ENCODE data around the gene TBCD. TPM values are rescaled to one million over a fixed set of nuclear protein-coding genes. Genes with fewer than 3 reads are reported as not detected.
A peak's percentile ranks its signal among the peaks of the same experiment; 100 is the strongest.

TBCD gene
- total RNA-seq, 2 donors from 2014 or later = 66.5 to 166 TPM

- Mint-ChIP-seq H3K4me3 (peak overlapping the region; percentile 71), H3K9me3 (no peaks in the 10 kb centered on the region), H3K4me1 (ENCODE audit: low read depth in 2 of 2) (peaks cover 29 to 35% of the 10 kb centered on the region in 2 donors), H3K27me3 (peaks cover 0 to 2% of the 10 kb centered on the region in 2 donors), H3K36me3 (peaks cover 5% of the 10 kb centered on the region), H3K27ac (peak overlapping the region; percentile 1 to 65)
- DNase-seq (ENCODE audit: low spot score) = no peak
- ATAC-seq = no peak
Measured at GRCh38 chr17:82893779-82894178, 141.9 kb downstream of the TBCD start.

- Mint-ChIP-seq H3K27ac (peak overlapping the region in 1 of 2 donors; percentile 65), H3K36me3 (peaks cover 5% of the 10 kb centered on the region), H3K27me3 (peaks cover 0 to 2% of the 10 kb centered on the region in 2 donors), H3K4me3 (peak overlapping the region; percentile 71), H3K9me3 (no peaks in the 10 kb centered on the region), H3K4me1 (ENCODE audit: low read depth in 2 of 2) (peaks cover 29 to 35% of the 10 kb centered on the region in 2 donors)
- DNase-seq (ENCODE audit: low spot score) = no peak
- no peak for ATAC-seq
Measured at GRCh38 chr17:82894389-82894788, 142.5 kb downstream of the TBCD start.

DNA sequence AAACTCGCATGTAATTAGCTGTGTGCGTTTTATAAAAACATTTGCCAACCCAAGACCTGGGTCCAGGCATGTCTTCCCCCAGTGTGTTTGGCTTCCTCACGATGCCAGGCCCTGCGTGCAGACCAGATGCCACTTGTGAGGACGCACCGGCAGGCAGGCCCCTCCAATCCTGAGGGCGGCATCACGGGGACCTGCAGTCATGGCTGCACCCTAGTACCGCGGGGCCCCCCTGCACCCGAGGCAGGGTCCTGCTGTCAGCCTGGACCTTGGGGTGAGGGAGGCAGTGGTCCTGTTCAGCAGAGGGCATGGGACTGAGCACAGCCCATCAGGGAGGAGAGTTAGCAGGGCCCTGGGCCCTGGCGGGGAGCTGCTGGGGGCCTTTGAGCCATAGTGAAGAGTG is 143.2 kb downstream of the TBCD start:
- H3K4me1 Mint-ChIP-seq (ENCODE audit: low read depth in 2 of 2) = peaks cover 29 to 39% of the 10 kb centered on the region in 2 donors
- no peak for ATAC-seq
- no peak for DNase-seq (ENCODE audit: low spot score)
- H3K4me3 Mint-ChIP-seq = no peak overlapping the region
- peaks cover 0 to 2% of the 10 kb centered on the region in 2 donors for H3K27me3 Mint-ChIP-seq
- H3K36me3 Mint-ChIP-seq = peaks cover 5% of the 10 kb centered on the region
- no peak overlapping the region for H3K27ac Mint-ChIP-seq
- H3K9me3 Mint-ChIP-seq = no peaks in the 10 kb centered on the region

GRCh38 chr17:82896071-82897000 is 144.5 kb downstream of the TBCD start:
- peaks cover 26 to 32% of the 10 kb centered on the region in 2 donors for H3K4me1 Mint-ChIP-seq (ENCODE audit: low read depth in 2 of 2)
- peaks cover 0 to under 1% of the 10 kb centered on the region in 2 donors for H3K27me3 Mint-ChIP-seq
- H3K4me3 Mint-ChIP-seq = no peak overlapping the region
- H3K27ac Mint-ChIP-seq = no peak overlapping the region
- H3K36me3 Mint-ChIP-seq = peaks cover 1% of the 10 kb centered on the region
- H3K9me3 Mint-ChIP-seq = no peaks in the 10 kb centered on the region
- DNase-seq (ENCODE audit: low spot score) (no peak), ATAC-seq (no peak)

DNA sequence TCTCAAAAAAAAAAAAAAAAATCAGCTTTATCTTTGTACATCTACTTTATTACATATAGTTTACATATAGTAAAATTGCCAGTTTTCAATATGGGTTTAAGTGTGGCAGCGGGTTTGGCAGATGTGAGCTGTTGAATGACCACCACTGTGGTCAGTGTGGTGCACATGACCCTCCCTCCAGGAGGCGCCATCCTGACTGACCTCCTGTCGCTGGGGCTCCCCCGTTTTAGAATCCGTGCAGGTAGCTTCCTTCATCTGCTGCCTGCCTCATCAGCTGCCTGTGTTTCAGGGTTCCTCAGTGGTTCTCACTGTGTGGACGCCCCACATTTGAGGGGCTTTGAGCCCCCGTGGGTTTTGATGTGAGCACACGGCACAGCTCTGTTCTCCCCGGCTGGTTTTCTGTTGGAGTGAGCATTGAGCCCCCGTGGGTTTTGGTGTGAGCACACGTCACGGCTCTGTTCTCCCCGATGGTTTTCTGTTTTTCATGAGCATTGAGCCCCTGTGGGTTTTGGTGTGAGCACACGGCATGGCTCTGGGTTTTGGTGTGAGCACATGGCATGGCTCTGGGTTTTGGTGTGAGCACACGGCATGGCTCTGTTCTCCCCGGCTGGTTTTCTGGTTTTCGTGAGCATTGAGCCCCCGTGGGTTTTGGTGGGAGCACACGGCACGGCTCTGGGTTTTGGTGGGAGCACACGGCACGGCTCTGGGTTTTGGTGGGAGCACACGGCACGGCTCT is 145.8 kb downstream of the TBCD start:
- H3K36me3 Mint-ChIP-seq = no peaks in the 10 kb centered on the region
- H3K9me3 Mint-ChIP-seq = no peaks in the 10 kb centered on the region
- DNase-seq (ENCODE audit: low spot score) (no peak), ATAC-seq (no peak)
- H3K4me1 Mint-ChIP-seq (ENCODE audit: low read depth in 2 of 2) = peaks cover 22 to 24% of the 10 kb centered on the region in 2 donors
- H3K27me3 Mint-ChIP-seq = no peaks in the 10 kb centered on the region
- no peak overlapping the region for H3K4me3 Mint-ChIP-seq
- no peak overlapping the region for H3K27ac Mint-ChIP-seq

DNA sequence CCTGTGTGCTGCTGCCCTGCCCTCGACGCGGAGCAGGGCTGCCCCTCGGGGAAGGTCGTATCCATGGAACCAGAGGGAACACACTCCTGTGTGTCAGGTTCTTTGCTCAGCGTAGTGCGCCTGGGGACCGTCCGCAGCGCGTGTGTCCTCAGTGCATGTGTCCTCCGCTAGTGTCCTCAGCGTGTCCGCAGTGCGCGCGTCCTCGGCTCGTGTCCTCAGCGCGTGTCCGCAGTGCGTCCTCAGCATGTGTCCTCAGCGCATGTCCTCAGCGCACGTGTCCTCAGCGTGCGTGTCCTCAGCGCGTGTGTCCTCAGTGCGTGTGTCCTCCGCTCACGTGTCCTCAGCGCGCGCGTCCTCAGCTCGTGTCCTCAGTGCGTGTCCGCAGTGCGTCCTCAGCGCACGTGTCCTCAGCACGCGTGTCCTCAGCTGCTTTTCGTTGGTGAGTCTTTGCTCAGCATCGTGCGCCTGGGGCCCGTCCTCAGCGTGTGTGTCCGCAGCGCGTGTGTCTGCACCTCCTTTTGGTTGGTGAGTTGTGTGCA is 147.2 kb downstream of the TBCD start:
- no peak for DNase-seq (ENCODE audit: low spot score)
- H3K36me3 Mint-ChIP-seq = peaks cover 1% of the 10 kb centered on the region
- no peak overlapping the region for H3K27ac Mint-ChIP-seq
- H3K4me1 Mint-ChIP-seq (ENCODE audit: low read depth in 2 of 2) = peaks cover 10 to 12% of the 10 kb centered on the region in 2 donors
- H3K4me3 Mint-ChIP-seq = no peak overlapping the region
- peak in 1 of 2 donors; percentile 36 for ATAC-seq
- no peaks in the 10 kb centered on the region for H3K9me3 Mint-ChIP-seq
- no peaks in the 10 kb centered on the region for H3K27me3 Mint-ChIP-seq

- no peaks in the 10 kb centered on the region for H3K27me3 Mint-ChIP-seq
- no peak overlapping the region for H3K4me3 Mint-ChIP-seq
- ATAC-seq (no peak), DNase-seq (ENCODE audit: low spot score) (no peak)
- H3K9me3 Mint-ChIP-seq = no peaks in the 10 kb centered on the region
- peaks cover 6 to 13% of the 10 kb centered on the region in 2 donors for H3K4me1 Mint-ChIP-seq (ENCODE audit: low read depth in 2 of 2)
- H3K27ac Mint-ChIP-seq = no peak overlapping the region
- H3K36me3 Mint-ChIP-seq = peaks cover 6% of the 10 kb centered on the region
Measured at GRCh38 chr17:82899941-82900340, 148.1 kb downstream of the TBCD start.

GRCh38 chr17:82900741-82901140 is 148.9 kb downstream of the TBCD start:
- Mint-ChIP-seq H3K4me1 (ENCODE audit: low read depth in 2 of 2) (peaks cover 6 to 10% of the 10 kb centered on the region in 2 donors), H3K27me3 (no peaks in the 10 kb centered on the region), H3K9me3 (no peaks in the 10 kb centered on the region), H3K27ac (no peak overlapping the region), H3K36me3 (peaks cover 6% of the 10 kb centered on the region), H3K4me3 (no peak overlapping the region)
- DNase-seq (ENCODE audit: low spot score) (no peak), ATAC-seq (no peak)

- no peak for DNase-seq (ENCODE audit: low spot score)
- Mint-ChIP-seq H3K4me3 (no peak overlapping the region), H3K36me3 (peaks cover 6% of the 10 kb centered on the region), H3K9me3 (no peaks in the 10 kb centered on the region), H3K27ac (no peak overlapping the region), H3K27me3 (no peaks in the 10 kb centered on the region), H3K4me1 (ENCODE audit: low read depth in 2 of 2) (peaks cover 6 to 10% of the 10 kb centered on the region in 2 donors)
- ATAC-seq = no peak
Measured at GRCh38 chr17:82901356-82901755, 149.5 kb downstream of the TBCD start.

DNA sequence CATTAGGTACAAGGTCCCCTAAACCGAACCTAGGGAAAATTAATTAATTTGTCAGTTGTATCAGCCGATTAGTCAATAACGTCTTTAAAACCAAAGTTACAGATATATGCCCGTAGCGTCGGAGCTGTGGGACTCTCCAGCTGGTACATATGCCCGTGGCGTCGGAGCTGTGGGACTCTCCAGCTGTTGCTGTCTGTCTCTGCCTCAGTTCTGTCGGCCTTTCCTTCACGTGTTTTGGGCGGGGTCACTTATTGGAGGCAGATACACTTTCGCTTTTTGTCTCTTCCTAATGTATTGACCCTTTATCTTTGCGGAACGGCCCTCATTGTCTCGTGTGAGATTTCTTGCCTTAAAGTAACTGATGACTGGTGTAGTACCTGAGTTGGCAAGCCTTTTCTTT is 150.0 kb downstream of the TBCD start:
- H3K27me3 Mint-ChIP-seq = no peaks in the 10 kb centered on the region
- peaks cover 6 to 10% of the 10 kb centered on the region in 2 donors for H3K4me1 Mint-ChIP-seq (ENCODE audit: low read depth in 2 of 2)
- DNase-seq (ENCODE audit: low spot score) (no peak), ATAC-seq (no peak)
- H3K9me3 Mint-ChIP-seq = no peaks in the 10 kb centered on the region
- H3K36me3 Mint-ChIP-seq = peaks cover 6% of the 10 kb centered on the region
- H3K27ac Mint-ChIP-seq = no peak overlapping the region
- no peak overlapping the region for H3K4me3 Mint-ChIP-seq

GRCh38 chr17:82902972-82903874 is 151.4 kb downstream of the TBCD start:
- Mint-ChIP-seq H3K4me1 (ENCODE audit: low read depth in 2 of 2) (peaks cover 6 to 10% of the 10 kb centered on the region in 2 donors), H3K4me3 (no peak overlapping the region), H3K27ac (no peak overlapping the region), H3K36me3 (peaks cover 6% of the 10 kb centered on the region), H3K27me3 (no peaks in the 10 kb centered on the region), H3K9me3 (no peaks in the 10 kb centered on the region)
- DNase-seq (ENCODE audit: low spot score) (no peak), ATAC-seq (no peak)

DNA sequence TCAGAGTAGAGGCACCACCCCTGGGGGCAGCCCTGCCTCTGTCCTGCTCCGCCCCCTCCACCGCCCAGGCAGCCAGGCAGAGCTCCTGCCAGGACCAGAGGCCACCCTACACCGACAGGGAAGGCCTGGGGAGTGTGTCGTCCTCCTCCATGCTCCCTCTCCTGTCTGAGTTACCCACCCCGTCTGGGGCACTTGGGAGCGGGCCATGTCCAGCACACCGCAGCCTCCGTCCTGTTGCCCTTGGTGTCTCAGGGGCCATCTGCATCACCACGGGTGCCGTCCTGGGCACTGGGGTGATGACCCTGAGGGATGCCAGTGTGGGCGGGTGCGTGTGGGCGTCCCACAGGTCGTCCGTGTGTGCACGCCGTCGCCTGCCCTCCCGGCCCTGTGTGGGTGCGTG is 153.3 kb downstream of the TBCD start:
- peaks cover 6% of the 10 kb centered on the region for H3K36me3 Mint-ChIP-seq
- ATAC-seq (peak in 1 of 2 donors; percentile 28), DNase-seq (ENCODE audit: low spot score) (no peak)
- no peak overlapping the region for H3K27ac Mint-ChIP-seq
- no peaks in the 10 kb centered on the region for H3K9me3 Mint-ChIP-seq
- H3K4me1 Mint-ChIP-seq (ENCODE audit: low read depth in 2 of 2) = peaks cover 2 to 9% of the 10 kb centered on the region in 2 donors
- no peak overlapping the region for H3K4me3 Mint-ChIP-seq
- H3K27me3 Mint-ChIP-seq = no peaks in the 10 kb centered on the region

Measured in natural killer cell treated with Interleukin-12 subunit alpha and Interleukin-12 subunit beta and Interleukin-15 and Interleukin-18, amount 100 ng/mL, for 72 hours (primary cell).